Measurements from ENCODE around the gene LINGO1. TPM values are rescaled to one million over a fixed set of nuclear protein-coding genes. Genes with fewer than 3 reads are reported as not detected.

Gene LINGO1
- total RNA-seq, 1 donor from 2014 or later, result 1.6 TPM

GRCh38 chr15:77573802-77574201 is 58.9 kb downstream of the LINGO1 start:
- no peak for DNase-seq (ENCODE audit: low spot score)

- DNase-seq (ENCODE audit: low spot score), result no peak
Measured at GRCh38 chr15:77572186-77572585, 60.5 kb downstream of the LINGO1 start.

- no peak for DNase-seq (ENCODE audit: low spot score)
Measured at GRCh38 chr15:77571741-77572140, 61.0 kb downstream of the LINGO1 start.

GRCh38 chr15:77571181-77571580 is 61.5 kb downstream of the LINGO1 start:
- DNase-seq (ENCODE audit: low spot score), result no peak

- DNase-seq (ENCODE audit: low spot score), result no peak
Measured at GRCh38 chr15:77569729-77570125, 63.0 kb downstream of the LINGO1 start.

- no peak for DNase-seq (ENCODE audit: low spot score)
Measured at GRCh38 chr15:77568973-77569728, 63.6 kb downstream of the LINGO1 start.

GRCh38 chr15:77568014-77568972 is 64.4 kb downstream of the LINGO1 start:
- no peak for DNase-seq (ENCODE audit: low spot score)

GRCh38 chr15:77567202-77567601 is 65.5 kb downstream of the LINGO1 start:
- no peak for DNase-seq (ENCODE audit: low spot score)

GRCh38 chr15:77566092-77566491 is 66.6 kb downstream of the LINGO1 start:
- DNase-seq (ENCODE audit: low spot score), result no peak

- no peak for DNase-seq (ENCODE audit: low spot score)
Measured at GRCh38 chr15:77565378-77565915, 67.3 kb downstream of the LINGO1 start.

GRCh38 chr15:77564938-77565337 is 67.8 kb downstream of the LINGO1 start:
- no peak for DNase-seq (ENCODE audit: low spot score)

GRCh38 chr15:77564341-77564740 is 68.4 kb downstream of the LINGO1 start:
- DNase-seq (ENCODE audit: low spot score), result no peak

GRCh38 chr15:77563623-77564156 is 69.0 kb downstream of the LINGO1 start:
- no peak for DNase-seq (ENCODE audit: low spot score)

Other genes with a start within 250 kb of the LINGO1 start
- 83.4 TPM for gene PEAK1, start 212.8 kb downstream of the LINGO1 start, total RNA-seq
- 20.7 TPM for gene HMG20A, start 212.0 kb downstream of the LINGO1 start, total RNA-seq